SK-N-SH treated with all-trans-retinoic acid at 6 μM for 48 hours (cell line): Measurements from ENCODE around the gene CLTCL1.

Experiments used
- BACH2 ChIP-seq: fragments of 250-450 bp; sonication (Bioruptor Pico); IDR thresholded peaks from 2 replicates; pipeline ENCODE4 v1.9.0; 2021; ENCODE audit warnings: mild to moderate bottlenecking, borderline replicate concordance
- CSDC2 ChIP-seq: fragments of 250-450 bp; sonication (Bioruptor Pico); IDR thresholded peaks from 2 replicates; pipeline ENCODE4 v1.5.0; 2020; ENCODE audit warnings: mild to moderate bottlenecking, moderate library complexity
- ESRRG ChIP-seq: fragments of 250-450 bp; sonication (Bioruptor Pico); IDR thresholded peaks from 2 replicates; pipeline ENCODE4 v1.6.1; 2021; ENCODE audit warnings: mild to moderate bottlenecking
- ISL1 ChIP-seq: fragments of 250-450 bp; sonication (Bioruptor Pico); IDR thresholded peaks from 2 replicates; pipeline ENCODE4 v2.1.2; 2022; ENCODE audit warnings: mild to moderate bottlenecking, moderate library complexity
- PATZ1 ChIP-seq: fragments of 250-450 bp; sonication (Bioruptor Pico); IDR thresholded peaks from 2 replicates; pipeline ENCODE4 v1.8.0; 2020; ENCODE audit warnings: mild to moderate bottlenecking, moderate library complexity, borderline replicate concordance
- RARB ChIP-seq: fragments of 250-450 bp; sonication (Bioruptor Pico); IDR thresholded peaks from 2 replicates; pipeline ENCODE4 v1.8.0; 2021; ENCODE audit warnings: mild to moderate bottlenecking, moderate library complexity
- TSHZ2 ChIP-seq: fragments of 250-450 bp; sonication (Bioruptor Pico); IDR thresholded peaks from 2 replicates; pipeline ENCODE4 v1.5.0; 2020; ENCODE audit warnings: mild to moderate bottlenecking, moderate library complexity
- ZNF565 ChIP-seq: fragments of 450-650 bp; formaldehyde crosslinking; conservative IDR thresholded peaks from 2 replicates; pipeline ENCODE4 v1.5.0; 2020; ENCODE audit warnings: low read depth, mild to moderate bottlenecking, moderate library complexity
- ZNF70 ChIP-seq: fragments of 450-650 bp; formaldehyde crosslinking; IDR thresholded peaks from 2 replicates; pipeline ENCODE4 v1.5.0; 2020; ENCODE audit warnings: mild to moderate bottlenecking, moderate library complexity
- TF ChIP-seq, protein P1 (sequence below): fragments of 250-450 bp; sonication (Bioruptor Pico); IDR thresholded peaks from 2 replicates; pipeline ENCODE4 v1.5.1; 2020; ENCODE audit warnings: low read depth, mild to moderate bottlenecking, moderate library complexity

- TF ChIP-seq, protein P1, sequence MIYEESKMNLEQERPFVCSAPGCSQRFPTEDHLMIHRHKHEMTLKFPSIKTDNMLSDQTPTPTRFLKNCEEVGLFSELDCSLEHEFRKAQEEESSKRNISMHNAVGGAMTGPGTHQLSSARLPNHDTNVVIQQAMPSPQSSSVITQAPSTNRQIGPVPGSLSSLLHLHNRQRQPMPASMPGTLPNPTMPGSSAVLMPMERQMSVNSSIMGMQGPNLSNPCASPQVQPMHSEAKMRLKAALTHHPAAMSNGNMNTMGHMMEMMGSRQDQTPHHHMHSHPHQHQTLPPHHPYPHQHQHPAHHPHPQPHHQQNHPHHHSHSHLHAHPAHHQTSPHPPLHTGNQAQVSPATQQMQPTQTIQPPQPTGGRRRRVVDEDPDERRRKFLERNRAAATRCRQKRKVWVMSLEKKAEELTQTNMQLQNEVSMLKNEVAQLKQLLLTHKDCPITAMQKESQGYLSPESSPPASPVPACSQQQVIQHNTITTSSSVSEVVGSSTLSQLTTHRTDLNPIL (CRISPR knock-in tag): no peak
- no peak for TF ChIP-seq ISL1 (CRISPR knock-in tag)
- TF ChIP-seq BACH2: no peak
- no peak for TF ChIP-seq ZNF70 (CRISPR knock-in tag)
- TF ChIP-seq TSHZ2 (CRISPR knock-in tag): no peak
- TF ChIP-seq RARB (CRISPR knock-in tag): no peak
- no peak for TF ChIP-seq ZNF565
- no peak for TF ChIP-seq ESRRG (CRISPR knock-in tag)
- no peak for TF ChIP-seq PATZ1 (CRISPR knock-in tag)
- no peak for TF ChIP-seq CSDC2 (CRISPR knock-in tag)
These were observed 83.2 kb downstream of the CLTCL1 start for GRCh38 chr22:19208287-19208847.
